ENCODE results near the gene COPG2. TPM values are rescaled to one million over a fixed set of nuclear protein-coding genes. Genes with fewer than 3 reads are reported as not detected.

Gene COPG2
- total RNA-seq, 1 donor from 2014 or later: 27.8 TPM

- TF ChIP-seq CTCF (conservative IDR thresholded peaks at IDR 0.05; ENCODE audit: low read depth, low read length): no peak
- DNase-seq (ENCODE audit: low read depth): no peak
- no peak overlapping the region for H3K4me3 ChIP-seq (ENCODE audit: low read depth, low read length)
These were observed 174.1 kb downstream of the COPG2 start for GRCh38 chr7:130494431-130494858.

GRCh38 chr7:130493275-130493873 lies 175.2 kb downstream of the COPG2 start:
- peak overlapping the region; percentile 37 for H3K4me3 ChIP-seq (ENCODE audit: low read depth, low read length)
- TF ChIP-seq CTCF (conservative IDR thresholded peaks at IDR 0.05; ENCODE audit: low read depth, low read length): no peak
- no peak for DNase-seq (ENCODE audit: low read depth)

- no peak for DNase-seq (ENCODE audit: low read depth)
- no peak for TF ChIP-seq CTCF (conservative IDR thresholded peaks at IDR 0.05; ENCODE audit: low read depth, low read length)
- H3K4me3 ChIP-seq (ENCODE audit: low read depth, low read length): peak overlapping the region; percentile 37
These were observed 175.8 kb downstream of the COPG2 start for GRCh38 chr7:130492523-130493274.

- no peak for TF ChIP-seq CTCF (conservative IDR thresholded peaks at IDR 0.05; ENCODE audit: low read depth, low read length)
- DNase-seq (ENCODE audit: low read depth): no peak
- peak within 1 kb of the TSS; percentile 37 for H3K4me3 ChIP-seq (ENCODE audit: low read depth, low read length)
These were observed 176.6 kb downstream of the COPG2 start, which contains the start of gene MEST for GRCh38 chr7:130491841-130492522. Gene MEST (plus strand): TSS chr7:130492085. CDS start chr7:130492314, 229 bp downstream.

GRCh38 chr7:130490888-130491804 lies 177.4 kb downstream of the COPG2 start:
- DNase-seq (ENCODE audit: low read depth): no peak
- peak overlapping the region; percentile 37 for H3K4me3 ChIP-seq (ENCODE audit: low read depth, low read length)
- peak; percentile 60 for TF ChIP-seq CTCF (conservative IDR thresholded peaks at IDR 0.05; ENCODE audit: low read depth, low read length)

GRCh38 chr7:130490311-130490791 lies 178.2 kb downstream of the COPG2 start:
- TF ChIP-seq CTCF (conservative IDR thresholded peaks at IDR 0.05; ENCODE audit: low read depth, low read length): no peak
- H3K4me3 ChIP-seq (ENCODE audit: low read depth, low read length): no peak overlapping the region
- DNase-seq (ENCODE audit: low read depth): no peak

All from epithelial cell of proximal tubule (primary cell).